HG03135 (cell line): ENCODE results near the gene C14orf39.

Experiments
- ATAC-seq: cut with Tn5 transposase; IDR thresholded peaks from one replicate; pipeline ENCODE4 v1.9.1; 2021; ENCODE audit warnings: mild to moderate bottlenecking, moderate library complexity; ENCODE audit not compliant: unreplicated experiment

Gene C14orf39

DNA sequence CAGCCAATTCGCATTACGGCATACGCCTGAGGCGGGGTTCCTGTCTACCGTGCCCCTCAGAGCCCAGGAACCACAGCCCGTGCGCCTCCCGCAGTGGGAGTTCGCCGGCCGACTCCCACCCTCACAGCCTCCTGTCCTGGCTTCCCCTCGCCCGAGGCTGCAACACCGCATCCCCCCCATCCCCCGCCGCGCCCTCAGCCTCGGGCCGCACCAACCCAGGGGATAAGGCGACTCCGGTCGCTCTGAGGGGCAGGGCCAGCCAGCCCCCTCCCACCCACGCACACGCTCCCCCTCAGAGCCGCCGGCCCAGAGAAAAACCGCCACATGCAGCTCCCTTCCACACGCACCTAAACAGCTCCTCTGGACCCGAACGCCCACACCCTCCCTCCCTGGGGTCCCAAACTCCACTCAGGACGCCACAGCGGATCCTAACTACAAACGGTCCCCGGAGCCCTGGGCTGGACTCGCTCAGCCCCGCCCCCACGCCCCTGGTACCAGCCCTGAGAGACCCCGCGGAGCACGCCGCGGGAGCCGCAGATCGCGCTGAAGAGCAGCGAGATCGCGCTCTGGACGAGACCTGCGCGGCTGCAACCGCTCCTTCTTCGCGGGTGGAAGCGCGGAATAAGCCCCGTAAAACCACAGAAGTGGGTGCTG is at the start of gene C14orf39:
Gene C14orf39 (minus strand): TSS at position 466 of the 654 bp plus-strand sequence. CDS start 985 bp downstream, outside the sequence.
- ATAC-seq, result no peak

- ATAC-seq, result no peak
Observed at GRCh38 chr14:60532442-60532841, 46.6 kb upstream of the C14orf39 start.

DNA sequence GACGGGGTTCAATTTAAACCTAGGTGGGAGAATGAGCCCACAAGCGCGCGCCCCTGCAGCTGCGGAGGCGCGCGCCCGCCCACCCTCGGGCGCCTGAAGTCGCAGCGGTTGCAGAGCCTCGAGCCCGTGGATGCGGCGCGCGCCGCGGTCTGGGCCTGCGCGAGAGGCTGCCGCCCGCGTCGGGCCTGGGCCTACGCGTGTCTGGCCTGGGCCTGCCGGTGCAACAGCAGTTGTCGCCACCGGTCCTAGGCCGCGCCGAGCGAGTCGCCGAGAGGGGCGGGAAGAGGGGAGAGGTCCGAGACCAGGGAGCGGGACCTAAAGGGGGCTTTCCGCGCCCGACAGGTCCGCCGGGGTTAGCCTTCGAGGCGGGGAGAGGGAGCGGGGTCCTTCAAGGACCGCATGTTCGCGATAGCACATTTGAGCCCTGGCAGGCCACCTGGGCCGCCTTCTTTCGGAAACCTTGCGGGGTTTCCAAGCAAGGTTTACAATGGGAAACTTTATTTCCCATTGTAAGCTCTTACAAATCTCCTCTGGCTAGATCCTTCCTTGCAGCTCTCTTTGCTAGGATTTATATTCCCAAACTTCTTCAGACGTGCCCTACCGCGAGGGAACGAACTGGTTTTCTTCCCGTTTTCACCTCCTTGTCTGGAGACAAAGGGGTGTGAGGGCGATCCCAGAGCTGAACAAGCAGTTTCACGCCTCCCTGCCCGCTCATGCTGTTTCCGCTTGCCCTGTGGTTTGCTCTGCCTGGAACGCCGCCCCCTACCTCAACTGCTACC is 29.8 kb upstream of the C14orf39 start:
- no peak for ATAC-seq

DNA sequence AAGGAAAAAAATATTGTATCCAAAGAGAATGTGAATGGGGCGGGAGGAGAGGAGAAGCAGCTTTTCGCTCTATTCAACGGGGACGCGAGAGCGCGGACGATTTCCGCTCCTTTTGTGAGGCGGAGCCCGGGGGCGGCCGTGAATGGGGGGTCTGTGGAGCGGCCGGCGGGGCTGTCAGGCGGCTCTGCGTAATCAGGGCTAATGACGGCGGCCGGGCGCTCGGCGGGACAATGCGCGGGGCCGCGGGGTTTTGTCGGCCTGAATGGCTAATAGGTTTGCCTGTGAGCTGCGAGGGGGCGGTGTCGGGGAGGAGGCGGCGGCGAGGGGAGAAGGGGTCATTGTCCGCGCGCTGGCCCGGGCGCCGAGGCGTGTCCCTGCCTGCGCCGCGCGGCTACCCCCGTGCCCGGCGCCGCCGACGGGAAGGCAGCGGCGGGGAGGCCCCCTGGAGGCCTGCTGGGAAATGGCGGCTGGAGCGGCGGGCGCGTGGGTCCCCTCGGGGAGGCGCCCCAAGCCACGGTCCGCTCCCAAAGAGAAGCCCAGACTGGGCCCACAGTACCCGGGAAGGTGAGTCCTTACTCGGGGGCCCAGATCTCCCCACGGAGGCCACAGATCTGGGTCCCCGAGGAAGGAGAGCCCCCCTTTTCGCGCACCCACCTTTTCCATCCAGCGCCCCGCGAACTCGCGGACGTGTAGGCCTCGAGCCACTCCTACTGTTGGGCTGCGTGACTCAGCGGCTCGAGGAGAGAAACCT is 29.1 kb upstream of the C14orf39 start:
- no peak for ATAC-seq

DNA sequence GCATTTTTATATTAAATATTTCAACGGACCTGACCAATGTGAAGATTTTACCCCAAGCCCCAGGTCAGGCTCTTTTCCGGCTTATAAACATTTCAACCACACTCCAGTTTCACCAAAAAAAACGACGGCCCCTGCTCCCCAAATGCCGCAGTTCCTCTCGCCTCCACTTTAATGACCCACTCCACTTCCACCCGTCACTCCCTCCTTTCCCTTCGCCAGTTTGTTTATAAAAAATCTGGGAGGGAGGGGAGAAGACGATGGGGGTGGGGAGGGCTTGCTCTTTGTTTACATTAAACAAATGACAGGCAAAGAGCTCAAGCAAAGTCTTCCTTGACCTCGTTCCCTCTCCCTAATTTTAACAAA is 28.5 kb upstream of the C14orf39 start:
- no peak for ATAC-seq

- no peak for ATAC-seq
Observed at GRCh38 chr14:60512973-60513571, 27.2 kb upstream of the C14orf39 start.

DNA sequence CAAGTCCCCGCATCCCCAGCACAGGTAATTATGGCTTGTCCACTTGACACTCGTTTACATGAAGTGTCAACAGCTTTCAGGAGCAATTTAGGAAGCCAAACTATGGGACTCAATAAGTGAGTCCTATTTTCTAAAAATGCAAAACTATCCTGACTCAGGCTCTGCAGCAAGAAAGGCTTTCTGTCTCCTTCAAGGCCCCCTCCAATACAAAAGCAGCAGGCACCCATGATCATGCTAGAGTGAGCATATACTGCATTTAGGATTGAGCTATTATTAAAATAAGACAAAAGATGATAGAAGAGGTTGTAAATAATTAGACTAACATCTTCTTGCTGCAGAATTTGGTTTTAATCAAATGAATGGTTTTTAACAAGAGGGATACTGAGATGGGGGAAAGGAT is 26.3 kb upstream of the C14orf39 start:
- no peak for ATAC-seq

- ATAC-seq, result no peak
Observed at GRCh38 chr14:60510951-60511599, 25.2 kb upstream of the C14orf39 start.

- no peak for ATAC-seq
Observed at GRCh38 chr14:60510254-60510950, 24.5 kb upstream of the C14orf39 start.

GRCh38 chr14:60509438-60510253 is 23.8 kb upstream of the C14orf39 start:
- ATAC-seq, result no peak

GRCh38 chr14:60508707-60509437 is 23.0 kb upstream of the C14orf39 start, which contains the start of gene SIX6:
SIX6 (plus strand) TSS chr14:60509146; CDS start chr14:60509399, 253 bp downstream.
- no peak for ATAC-seq

GRCh38 chr14:60508363-60508706 is 22.5 kb upstream of the C14orf39 start:
- ATAC-seq, result no peak

GRCh38 chr14:60506985-60507829 is 21.3 kb upstream of the C14orf39 start:
- ATAC-seq, result no peak

- no peak for ATAC-seq
Observed at GRCh38 chr14:60506462-60506984, 20.7 kb upstream of the C14orf39 start.

DNA sequence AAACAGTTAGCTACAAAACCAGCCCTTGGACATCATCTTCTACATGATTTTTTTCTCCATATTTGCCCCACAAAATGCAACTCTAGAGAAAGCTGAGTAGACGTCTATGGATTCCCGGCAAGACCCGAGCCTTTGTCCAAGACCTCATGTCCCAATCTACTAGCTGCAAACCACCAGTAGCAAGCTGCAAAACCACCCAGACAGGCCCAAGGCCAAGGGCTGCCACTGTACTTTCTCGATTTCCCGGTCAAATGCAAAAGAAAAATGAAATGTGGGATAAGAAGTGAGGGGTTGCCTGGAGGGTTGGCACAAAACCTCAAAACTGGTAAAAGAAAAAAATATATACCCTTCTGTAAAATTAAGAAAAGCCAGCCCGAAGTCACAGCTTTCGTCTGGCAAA is 20.1 kb upstream of the C14orf39 start:
- no peak for ATAC-seq

DNA sequence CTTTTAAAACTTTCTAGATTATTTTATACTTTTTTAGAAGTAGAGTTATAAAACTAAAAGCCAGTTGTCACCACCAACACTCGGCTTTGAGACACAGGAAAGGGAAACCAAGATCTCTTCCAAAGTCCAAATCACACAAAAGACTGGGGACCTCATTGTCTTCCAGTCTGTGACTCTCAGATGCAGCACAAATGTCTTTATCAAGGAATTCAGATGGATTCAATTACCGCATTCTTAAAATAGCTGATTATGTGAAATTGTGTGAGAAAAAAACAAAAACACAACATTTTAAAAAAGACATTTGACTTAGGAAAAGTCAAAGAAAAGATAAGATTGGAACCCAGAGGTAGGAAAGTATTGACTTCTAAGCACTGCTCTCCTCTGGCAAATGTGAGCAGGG is 19.6 kb upstream of the C14orf39 start:
- ATAC-seq, result no peak

DNA sequence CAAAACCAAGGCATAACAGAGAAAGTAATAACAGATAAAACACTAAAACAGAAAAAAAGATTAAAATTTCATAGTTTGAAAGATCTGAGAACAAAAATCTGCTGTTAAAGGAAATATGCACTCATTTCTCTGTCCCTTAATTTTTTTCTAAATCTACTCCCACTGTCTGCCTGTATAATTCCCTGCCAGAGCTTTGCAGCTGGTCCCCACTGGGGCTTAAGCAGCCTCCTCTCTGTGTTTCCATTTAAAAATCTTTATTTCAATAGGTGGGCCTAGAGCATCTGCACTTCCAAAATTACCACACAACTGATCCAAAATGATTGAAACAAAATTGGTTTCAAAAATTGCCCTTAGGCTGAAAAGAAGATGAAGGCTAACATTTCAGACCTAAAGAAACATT is 16.7 kb upstream of the C14orf39 start:
- ATAC-seq, result no peak

- ATAC-seq, result no peak
Observed at GRCh38 chr14:60495946-60496345, 10.1 kb upstream of the C14orf39 start.
